GM19468 (cell line): ENCODE results near the gene RNF157.
"Not testable (repeated sequence)": the region's sequence is repeated elsewhere in the genome, so short reads cannot be mapped to it uniquely, and the experiment has no call there.

ENCODE experiments used
- ATAC-seq: cut with Tn5 transposase; IDR thresholded peaks from one replicate; pipeline ENCODE4 v1.9.1; 2021; ENCODE audit warnings: mild to moderate bottlenecking, moderate library complexity, moderate number of reproducible peaks; ENCODE audit not compliant: unreplicated experiment; ENCODE audit errors: extremely low read depth

RNF157 gene

DNA sequence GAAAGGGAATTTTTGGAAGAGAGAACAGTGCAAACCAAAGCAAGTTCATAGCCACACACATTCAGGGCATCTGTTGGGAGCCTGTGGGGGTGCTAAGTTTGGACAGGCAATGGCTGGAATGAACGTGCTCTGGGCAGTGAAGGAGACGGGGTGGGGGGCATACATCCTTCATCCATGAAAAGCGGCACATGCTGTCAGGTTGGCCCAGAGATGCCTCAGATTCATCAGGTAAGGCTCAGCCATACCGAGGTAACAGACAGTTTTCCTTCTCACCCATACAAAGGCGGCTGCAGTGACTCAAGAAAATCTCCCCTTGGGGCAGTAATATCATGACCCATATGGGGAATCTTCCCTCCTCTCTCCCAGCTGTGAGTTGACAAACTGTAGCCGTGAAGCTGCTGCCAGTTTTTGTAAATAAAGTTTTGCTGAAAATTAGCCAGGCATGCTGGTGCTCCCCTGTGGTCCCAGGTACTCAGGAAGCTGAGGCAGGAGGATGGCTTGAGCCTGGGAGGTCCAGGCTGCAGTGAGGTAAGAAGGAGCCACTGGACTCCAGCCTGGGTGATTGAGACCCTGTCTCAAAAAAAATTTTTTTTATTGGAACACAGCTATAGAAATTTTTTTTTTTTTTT is 15.6 kb upstream of the RNF157 start:
- ATAC-seq = no peak

DNA sequence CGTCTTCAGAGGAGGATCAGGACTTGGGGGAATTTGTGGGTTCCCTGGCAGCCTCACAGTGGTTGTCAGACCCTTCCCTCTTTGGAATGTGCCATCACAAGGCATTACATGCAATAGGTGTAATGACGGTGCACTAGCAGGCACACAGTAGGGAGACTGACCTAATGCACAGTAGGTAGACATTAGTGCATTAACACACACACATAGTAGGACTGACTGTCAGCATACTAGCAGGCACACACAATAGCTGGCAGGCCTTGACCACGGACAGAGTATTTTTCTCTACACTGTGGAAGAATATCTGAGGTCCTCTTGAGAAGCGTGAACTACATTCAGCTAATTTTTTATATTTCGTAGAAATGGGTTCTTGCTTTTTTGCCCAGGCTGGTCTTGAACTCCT is 14.0 kb upstream of the RNF157 start:
- ATAC-seq = no peak

DNA sequence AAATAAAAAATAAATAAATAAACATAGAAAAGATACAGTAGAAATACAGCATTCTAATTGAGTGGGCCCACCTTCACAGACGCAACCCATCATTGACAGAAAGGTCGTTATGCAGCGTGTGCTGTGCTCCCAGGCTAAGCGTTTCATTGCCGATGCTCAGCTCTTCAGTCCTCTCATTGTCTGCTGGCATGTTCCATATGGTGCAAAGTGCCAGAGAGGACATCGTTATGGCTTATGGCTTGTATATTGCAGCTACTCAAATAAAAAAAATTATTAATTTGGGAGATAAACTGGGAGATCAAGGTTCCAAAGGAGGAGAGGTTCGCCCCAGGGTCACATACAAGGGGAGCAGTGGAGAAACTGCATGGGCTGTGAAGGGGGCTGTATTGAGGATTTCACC is 13.5 kb upstream of the RNF157 start:
- ATAC-seq = no peak

DNA sequence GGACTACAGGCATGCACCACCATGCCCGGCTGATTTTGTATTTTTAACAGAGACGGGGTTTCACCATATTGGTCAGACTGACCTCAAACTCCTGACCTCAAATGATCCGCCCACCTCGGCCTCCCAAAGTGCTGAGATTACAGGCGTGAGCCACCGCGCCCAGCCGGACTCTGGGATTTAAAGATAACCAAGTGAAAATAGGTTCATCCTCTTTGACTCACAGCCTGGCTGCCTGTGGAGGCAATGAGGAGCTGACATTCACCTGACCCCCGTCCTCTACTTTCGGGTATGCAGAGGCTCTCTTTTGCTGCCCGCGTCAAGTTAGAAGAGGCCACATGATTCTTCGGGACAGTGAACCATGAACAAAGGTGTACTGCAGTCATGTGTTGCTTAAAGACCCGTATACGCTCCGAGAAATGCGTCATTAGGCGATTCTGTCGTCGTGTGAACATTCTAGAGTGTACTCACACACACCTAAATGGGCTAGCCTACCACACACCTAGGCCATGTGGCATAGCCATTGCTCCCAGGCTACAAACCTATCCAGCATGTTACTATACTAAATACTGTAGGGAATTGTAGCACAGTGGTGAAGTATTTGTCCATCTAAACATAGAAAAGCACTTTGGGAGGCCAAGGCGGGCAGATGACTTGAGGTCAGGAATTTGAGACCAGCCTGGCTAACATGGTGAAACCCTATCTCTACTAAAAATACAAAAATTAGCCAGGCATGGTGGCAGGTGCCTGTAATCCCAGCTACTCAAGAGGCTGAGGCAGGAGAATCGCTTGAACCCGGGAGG is 12.9 kb upstream of the RNF157 start:
- not testable (repeated sequence) for ATAC-seq

DNA sequence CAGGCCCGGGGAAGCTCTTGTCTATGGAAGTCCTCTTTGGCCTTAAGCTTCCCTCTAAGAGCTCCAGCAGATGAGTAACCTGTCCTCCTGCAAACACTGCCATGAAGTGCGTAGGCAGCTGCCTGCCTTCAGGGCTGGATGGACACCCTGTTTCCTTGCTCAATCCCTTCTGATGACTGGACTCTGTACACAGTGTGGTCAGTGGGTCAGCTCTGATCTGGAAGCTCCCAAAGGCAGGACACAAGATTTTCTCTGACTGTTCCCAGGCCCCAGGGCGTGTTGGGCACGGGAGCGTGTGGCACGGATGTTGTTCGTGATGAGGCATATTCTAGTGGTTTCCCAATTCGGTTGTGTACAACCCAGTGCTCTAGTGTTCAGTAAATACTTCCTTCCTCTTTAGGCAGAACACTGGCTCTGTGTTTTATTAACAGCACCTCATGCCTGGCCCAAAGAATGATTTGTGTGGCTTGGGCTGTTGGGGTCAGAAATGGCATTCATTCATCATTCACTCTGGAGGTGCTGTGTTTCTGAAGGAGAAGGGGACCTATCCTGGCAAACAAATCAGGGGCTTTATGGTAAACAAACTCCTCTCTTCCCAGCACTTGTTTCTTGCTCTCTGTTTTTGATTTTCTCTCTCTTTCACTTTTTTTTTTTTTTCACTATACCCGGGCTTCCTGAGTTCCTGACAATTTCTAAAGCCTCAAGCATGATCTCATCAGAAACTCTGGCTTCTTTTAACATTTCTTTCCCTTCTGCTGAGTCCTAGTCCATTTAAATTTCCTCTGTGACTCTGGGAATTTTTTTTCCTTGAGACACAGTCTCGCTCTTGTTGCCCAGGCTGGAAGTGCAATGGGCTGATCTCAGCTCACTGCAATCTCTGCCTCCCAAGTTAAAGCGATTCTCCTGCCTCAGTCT is 12.0 kb upstream of the RNF157 start:
- no peak for ATAC-seq

DNA sequence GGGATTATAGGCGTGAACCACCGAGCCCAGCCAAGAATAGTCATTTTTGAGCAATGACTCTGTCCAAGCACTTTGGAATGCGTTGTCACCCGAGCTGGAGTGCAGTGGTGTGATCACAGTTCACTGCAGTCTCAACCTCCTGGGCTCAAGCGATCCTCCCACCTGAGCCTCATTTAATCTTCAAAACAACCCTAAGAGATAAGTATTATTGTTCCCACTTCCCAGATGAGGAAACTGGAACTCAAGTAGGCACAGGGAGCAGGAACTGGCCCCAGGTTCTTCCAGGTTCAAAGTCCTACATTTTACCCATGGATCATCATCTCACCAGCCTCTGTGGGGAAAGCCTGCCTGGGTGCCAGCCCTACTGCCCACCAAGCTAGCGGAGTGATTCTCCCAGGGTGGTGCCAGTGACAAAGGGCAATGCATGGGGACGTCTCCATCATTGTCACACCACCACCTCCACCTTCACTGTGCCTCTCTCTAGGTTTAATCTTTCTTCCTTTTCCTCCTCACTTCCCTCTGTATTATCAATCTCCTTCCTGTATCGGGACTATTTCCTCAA is 11.3 kb upstream of the RNF157 start:
- ATAC-seq = no peak

DNA sequence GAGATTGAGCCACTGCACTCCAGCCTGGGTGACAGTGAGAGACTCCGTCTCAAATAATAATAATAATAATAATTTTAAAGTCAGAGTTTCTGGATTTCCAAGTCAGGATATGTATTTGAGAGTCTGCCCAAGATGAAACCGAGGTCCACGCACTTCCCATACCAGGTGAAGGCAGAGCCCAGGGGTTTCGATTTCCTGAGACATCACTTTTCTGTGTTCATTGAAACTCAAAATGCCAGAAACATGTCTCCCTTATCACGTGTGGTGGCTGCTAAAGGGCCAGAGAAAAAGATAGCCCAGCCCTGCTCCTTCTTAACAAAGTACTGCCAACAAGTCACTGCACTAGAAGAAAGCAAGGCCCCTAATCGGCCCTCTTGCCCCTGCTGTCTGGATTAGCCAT is 9.8 kb upstream of the RNF157 start:
- ATAC-seq = no peak

DNA sequence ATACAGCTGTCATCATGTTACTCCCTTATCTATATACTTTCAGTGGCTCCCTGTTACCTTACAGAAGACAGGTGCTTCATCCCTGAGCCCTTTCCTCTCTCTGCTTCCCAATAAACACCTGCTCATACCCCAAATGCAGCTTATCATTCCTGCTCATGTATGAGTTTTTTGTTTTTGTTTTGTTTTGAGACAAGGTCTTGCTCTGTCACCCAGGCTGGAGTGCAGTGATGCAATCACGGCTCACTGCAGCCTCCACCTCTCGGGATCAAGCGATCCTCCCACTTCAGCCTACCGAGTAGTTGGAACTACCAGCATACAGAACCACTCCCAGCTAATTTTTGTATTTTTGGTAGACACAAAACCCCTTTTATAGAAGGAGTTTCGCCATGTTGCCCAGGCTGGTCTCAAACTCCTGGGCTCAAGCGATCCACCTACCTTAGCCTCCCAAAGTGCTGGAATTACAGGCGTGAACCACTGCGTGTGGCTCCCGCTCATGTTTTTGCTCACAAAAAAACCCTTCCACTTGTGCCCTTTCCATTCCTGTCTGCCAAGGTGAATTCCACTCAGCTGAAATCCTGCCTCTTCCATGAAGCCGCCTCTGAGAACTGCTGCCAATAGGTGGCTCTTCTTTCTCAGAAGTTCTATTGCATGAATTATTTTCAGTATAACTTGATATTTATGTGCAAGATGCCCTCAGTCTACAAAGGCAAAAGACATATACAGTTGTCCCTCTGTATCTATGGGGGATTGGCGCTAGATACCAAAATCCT is 7.9 kb upstream of the RNF157 start:
- no peak for ATAC-seq

DNA sequence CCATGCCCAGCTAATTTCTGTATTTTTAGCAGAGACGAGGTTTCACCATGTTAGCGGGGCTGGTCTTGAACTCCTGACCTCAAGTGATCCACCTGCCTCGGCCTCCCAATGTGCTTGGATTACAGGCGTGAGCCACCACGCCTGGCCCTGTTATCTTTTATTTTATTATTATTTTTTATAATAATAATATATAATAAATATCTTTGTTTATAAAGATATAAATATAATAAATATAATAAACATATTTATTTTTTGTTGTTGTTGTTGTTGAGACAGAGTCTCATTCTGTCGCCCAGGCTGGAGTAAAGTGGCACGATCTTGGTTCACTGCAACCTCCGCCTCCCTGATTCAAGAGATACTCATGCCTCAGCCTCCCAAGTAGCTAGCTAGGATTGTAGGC is 7.0 kb upstream of the RNF157 start:
- no peak for ATAC-seq

DNA sequence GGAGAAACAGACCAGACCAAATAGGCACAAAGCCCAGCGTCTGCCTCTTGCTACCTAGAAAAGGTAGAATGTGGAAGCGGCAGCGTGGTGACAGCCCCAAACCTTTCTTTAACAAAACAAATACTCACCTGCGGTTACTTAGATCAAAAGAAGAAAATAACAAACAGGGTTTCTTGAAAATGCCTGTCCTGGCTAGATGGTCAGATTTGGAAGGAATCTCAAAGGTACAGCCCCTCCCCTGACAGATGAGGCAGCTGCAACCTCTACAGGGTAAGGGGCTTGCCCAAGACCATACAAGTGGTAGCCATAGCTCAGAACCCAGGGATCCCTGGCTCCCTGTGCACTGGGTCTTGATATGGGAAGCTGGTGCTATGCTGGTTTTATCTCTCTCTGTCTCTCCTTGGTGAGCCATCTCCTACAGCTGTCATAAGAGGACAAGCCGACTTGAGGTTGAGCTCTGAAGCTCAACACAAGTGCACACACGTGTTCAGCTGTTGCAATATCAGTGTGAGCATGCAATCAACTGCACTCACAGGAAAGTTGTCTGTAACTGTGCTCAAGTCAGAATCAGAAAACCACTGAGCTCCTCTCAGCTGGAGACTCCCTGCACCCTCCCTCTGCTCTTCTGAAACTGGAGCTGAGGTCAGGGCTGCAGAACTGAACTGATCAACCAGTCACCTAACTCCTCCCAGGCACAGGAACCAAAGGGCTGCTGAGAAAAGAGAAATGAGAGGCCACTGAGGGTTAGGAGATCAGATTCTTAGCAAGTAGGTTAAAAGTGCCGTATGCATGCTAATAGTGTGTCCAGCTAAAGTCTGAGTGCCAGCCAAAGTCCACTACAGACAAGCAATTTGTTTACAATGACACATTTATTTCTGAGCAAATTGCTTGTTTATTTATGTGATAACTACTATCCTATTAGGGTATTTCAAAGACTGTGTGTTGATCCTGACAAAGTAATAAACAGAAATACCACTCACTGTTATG is 6.1 kb upstream of the RNF157 start:
- peak; percentile 84 for ATAC-seq

DNA sequence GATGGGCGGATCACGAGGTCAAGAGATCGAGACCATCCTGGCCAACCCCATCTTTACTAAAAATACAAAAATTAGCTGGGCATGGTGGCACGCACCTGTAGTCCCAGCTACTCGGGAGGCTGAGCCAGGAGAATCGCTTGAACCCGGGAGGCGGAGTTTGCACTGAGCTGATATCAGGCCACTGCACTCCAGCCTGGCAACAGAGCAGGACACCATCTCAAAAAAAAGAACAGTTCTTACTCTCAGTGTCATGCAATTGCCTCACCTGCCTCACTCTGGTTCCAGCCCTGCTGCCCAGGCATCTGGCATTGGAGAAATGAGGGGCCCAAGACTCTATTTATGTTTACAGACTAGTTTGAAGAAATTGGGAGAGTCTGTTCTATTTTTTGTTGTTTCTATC is 4.4 kb upstream of the RNF157 start:
- not testable (repeated sequence) for ATAC-seq

DNA sequence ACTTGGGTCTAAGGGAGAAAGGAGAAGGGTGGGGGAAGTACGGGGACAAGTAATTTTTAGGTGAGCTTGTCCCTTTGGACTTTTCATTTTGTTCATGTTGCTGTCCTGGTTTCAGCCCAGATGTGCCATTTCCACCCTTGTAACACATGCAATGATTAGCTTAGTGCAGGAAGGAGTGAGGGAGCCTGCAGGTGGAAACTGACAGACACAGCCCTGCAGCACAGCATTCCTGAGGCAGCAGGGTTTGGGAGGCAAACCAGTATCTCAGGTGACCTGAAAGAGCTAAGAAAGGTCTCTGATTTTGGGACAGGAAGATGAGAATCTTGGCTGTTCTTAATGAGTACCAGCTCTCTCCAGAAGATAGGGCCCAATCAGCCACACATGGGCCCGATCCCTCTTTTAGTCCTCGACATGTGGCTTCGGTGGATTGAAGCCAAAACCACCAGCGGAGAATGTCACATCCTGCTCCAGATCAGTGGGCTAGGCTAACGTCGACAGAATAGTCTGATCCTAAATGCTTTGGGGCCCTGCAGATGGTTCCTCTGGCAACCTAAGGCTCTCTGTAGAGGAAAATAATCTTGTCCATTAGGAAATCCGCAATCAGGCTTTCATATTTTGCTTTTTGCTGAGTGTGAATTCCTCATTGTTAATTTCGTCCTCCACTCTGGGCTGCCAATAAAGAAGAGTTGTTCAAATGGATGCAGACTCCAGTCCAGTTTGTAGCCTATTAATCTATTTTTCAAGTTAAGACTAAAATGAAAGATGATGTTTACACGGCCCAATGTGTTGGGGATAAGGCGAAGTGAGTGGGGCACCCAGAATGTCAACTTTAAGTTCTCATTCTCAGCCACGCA is 3.8 kb upstream of the RNF157 start:
- no peak for ATAC-seq

DNA sequence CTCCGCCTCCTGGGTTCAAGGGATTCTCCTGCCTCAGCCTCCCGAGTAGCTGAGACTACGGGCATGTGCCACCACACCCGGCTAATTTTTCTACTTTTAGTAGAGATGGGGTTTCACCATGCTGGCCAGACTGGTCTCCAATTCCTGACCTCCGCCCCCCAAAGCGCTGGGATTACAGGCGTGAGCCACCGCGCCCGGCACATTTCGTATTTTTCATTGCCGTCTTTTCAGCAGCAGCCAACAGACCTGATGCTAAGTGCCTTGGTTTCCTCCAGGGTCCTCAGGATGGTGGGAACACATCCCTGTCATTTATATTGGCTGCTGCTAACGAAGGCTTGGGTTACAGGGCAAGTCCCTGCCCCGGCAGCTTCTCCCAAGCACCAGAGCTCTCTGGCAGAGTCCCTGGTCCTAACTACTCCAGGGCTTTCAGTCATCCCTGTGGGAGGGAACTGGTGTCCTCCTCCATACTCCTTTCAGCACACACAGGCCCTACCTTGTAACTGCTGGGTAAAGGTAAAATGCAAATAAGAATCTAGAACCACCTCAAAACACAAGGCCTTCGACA is 1.5 kb upstream of the RNF157 start:
- ATAC-seq = no peak

DNA sequence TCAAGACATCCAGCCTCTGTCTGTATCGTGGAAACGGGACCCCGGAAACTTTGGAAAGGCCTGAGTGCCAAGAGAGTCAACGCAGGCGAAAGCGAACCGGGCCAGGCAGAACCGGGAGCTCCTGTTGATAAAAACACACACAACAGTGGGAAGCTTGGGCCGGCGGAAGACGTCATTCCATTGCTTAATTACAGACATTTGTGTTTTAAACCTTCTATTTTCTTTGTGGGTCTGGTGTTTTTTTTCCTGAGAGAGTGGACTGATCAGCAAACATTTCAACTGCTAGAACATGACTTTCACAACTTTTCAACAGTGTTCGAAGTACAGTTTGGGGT is 878 bp upstream of the RNF157 start:
- ATAC-seq = no peak

DNA sequence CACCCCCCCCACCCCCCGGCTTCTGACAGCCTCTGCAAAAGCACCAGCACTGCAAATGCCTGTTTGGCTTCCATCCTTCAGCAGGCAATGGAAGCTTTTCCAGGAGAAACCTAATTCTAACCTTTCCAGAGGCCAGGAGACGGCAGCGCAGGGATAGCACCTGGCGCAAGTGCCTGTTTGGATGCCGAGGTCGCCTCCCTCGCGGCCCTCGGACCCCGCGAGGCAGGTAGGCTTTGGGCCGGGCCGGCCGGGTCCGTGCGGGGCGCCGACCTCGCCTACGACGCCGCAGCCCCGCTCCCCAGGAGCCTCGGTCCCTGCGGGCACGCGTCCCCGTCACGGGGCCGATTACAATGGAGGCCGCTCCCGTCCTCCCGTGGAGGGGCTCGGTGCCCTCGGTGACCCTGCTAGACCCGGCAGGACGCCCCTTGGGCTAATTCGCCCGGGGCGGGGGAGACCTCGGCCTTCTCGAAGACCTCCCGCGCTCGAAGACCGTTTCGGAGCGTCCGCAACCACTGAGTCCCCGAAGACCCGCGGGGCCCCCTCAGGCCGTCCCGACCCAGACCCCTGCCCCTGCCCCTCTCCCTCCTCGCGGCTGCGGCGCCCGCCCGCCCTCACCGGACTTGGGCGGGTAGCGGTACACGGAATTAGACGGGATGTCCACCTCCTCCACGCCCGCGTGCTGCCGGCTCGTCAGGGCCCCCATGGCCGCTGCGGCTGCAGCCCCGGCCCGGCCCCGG is 587 bp downstream of the RNF157 start:
- ATAC-seq = no peak

DNA sequence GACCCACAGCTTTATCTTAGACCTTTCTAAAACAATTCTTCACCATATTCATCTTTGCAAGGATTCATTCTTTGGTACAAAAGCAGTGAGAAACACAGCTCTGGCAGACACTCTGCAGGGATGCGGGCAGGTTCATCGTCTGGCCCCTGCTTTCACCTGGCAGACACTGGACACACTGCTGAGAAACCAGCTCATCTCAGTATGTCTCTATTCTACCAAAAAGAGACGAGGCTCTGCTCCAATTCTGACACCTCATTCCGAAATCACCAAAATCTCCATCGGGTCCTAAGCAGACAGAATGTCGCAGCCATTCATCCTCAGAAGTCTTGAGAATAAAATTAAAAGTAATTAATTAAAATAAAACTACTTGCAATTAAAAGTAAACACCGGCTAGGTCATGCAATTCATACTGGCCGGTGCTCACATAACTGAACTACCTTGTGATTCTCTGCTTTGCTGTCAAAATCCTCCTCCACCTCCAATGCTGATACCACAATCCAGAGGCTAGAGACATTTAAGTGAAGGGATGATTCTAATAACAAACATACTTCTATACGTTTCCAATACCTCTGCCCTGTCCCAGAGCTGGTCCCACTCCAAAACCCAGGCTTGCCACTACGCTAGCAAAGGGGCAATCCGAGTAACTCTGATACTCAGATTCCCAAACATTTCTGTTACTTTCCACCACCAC is 1.3 kb downstream of the RNF157 start:
- ATAC-seq = no peak
